Stimulated activated memory B cell treated with anti-CD40 and anti-IgM and Interleukin-4, amounts not matched to agents 10 μg/mL and 1 μg/mL and 100 μg/mL, for 72 hours (primary cell): ENCODE measurements around the gene SLC25A12.
"Not testable (repeated sequence)": the region's sequence is repeated elsewhere in the genome, so short reads cannot be mapped to it uniquely, and the experiment has no call there.

Experiments
- ATAC-seq: fragments of 150-1000 bp; cut with Tn5 transposase; 2 replicates; pipeline ENCODE4 v1.10.0; 2021
- H3K27ac Mint-ChIP-seq: one replicate; pipeline ENCODE4 v1.8.0; 2022; ENCODE audit warnings: mild to moderate bottlenecking, mixed read lengths
- H3K27me3 Mint-ChIP-seq: one replicate; pipeline ENCODE4 v1.8.0; 2022; ENCODE audit warnings: mixed read lengths
- H3K36me3 Mint-ChIP-seq: one replicate; pipeline ENCODE4 v1.8.0; 2022; ENCODE audit warnings: mixed read lengths
- H3K4me1 Mint-ChIP-seq: one replicate; pipeline ENCODE4 v1.8.0; 2022; ENCODE audit warnings: mixed read lengths
- H3K4me3 Mint-ChIP-seq: one replicate; pipeline ENCODE4 v1.8.0; 2022; ENCODE audit warnings: mild to moderate bottlenecking, moderate library complexity, mixed read lengths
- H3K9me3 Mint-ChIP-seq: one replicate; pipeline ENCODE4 v1.8.0; 2022; ENCODE audit warnings: mixed read lengths

SLC25A12 gene

DNA sequence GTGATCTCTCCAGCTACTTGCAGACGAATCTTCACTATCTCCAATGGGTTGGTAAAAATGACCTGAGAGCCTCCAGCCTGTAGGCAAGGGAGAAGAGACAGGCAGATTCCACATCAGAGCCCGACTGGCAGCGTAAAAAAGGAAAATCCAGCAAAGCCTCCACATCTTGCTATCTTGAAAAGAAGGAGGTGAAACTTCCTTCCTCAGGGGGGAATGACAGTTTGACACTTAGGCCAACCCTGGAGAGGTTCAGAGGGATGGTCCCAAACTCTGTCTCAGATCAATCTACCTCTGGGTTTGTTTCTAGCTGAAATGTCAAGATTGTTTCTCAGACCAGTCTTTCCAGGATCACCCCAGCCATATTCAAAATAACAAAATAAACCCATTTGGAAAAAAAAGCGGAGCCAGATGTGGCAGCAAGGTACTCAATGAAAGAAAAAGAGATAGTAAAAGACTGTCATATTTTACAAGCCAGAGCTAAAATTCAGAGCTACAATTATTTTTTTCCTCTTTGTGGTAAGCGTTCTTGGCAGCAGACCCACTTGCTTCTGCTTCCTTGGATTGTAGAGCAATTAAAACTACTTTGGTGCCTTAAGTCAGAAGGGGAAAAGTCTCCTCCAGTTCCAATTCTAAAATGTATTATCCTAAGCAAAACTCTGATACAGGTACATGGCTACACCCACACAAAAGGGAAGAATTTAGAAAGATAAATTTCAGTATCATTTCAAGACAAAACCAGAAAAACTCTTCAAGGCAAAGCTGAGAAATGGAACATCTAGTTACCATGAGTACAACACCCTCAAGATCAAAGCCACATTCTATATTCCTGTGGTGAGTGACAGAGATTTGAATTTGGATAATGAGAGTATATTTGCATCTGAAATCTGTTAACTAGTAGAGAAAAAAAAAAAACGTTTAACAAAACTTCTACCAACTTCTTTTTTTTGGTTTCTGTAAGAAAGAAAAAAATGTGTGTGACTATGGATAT lies 100.1 kb downstream of the SLC25A12 start:
- Mint-ChIP-seq H3K4me3 (no peak overlapping the region), H3K27me3 (no peaks in the 10 kb centered on the region), H3K27ac (no peak overlapping the region), H3K36me3 (peaks cover 58% of the 10 kb centered on the region), H3K9me3 (no peaks in the 10 kb centered on the region), H3K4me1 (no peaks in the 10 kb centered on the region)
- ATAC-seq: no peak

DNA sequence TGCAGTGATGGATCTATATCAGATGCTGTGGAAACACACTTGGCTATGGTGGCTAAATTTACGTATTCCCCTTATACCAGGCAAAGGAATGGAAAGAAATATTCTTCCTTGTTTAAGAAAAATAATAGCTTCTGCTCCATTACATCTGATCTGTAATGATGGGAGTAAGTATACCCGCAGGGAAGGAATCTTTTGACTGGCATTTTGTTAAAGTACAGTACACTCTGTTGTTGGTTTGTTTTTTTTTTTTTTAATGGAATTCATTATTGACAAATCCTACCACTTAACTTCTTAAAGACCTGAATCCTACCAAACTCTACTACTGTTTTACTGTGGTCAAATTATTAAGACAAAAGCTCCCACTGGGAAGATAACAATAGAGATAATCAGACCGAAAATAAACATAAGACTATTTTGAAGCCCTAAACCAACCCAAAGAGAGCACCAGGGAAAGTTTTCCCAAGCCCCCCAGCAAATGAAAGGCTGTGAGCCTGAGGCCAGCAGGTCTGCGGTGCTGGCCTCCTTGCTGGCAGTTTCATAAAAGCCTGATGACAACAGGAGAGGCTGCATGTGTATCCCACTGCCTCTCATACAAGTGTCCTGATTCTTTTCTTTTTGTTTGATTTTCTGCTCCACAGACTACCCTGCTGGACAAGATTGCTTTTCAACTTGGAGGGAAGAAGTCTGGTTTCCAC lies 101.0 kb downstream of the SLC25A12 start:
- no peaks in the 10 kb centered on the region for H3K27me3 Mint-ChIP-seq
- H3K36me3 Mint-ChIP-seq: peaks cover 56% of the 10 kb centered on the region
- no peak overlapping the region for H3K4me3 Mint-ChIP-seq
- H3K9me3 Mint-ChIP-seq: no peaks in the 10 kb centered on the region
- H3K4me1 Mint-ChIP-seq: no peaks in the 10 kb centered on the region
- H3K27ac Mint-ChIP-seq: no peak overlapping the region
- no peak for ATAC-seq

DNA sequence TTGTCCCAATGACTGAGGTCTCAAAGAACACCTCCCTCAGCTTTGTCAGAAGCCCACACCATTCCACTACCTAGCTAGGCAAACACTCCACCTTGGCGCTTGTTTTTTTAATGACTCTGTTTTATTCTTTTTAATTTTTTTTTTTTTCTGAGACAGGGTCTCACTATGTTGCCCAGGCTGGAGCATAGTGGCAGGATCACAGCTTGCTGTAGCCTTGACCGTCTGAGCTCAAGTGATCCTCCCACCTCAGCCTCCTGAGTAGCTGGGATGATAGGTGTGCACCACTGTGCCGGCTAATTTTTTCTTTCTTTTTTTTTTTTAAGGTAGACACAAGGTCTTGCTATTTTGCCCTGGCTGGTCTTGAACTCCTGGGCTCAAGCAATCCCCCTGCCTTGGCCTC lies 101.9 kb downstream of the SLC25A12 start:
- peaks cover 65% of the 10 kb centered on the region for H3K36me3 Mint-ChIP-seq
- no peaks in the 10 kb centered on the region for H3K27me3 Mint-ChIP-seq
- H3K27ac Mint-ChIP-seq: no peak overlapping the region
- ATAC-seq: no peak
- no peak overlapping the region for H3K4me3 Mint-ChIP-seq
- no peaks in the 10 kb centered on the region for H3K9me3 Mint-ChIP-seq
- H3K4me1 Mint-ChIP-seq: no peaks in the 10 kb centered on the region

DNA sequence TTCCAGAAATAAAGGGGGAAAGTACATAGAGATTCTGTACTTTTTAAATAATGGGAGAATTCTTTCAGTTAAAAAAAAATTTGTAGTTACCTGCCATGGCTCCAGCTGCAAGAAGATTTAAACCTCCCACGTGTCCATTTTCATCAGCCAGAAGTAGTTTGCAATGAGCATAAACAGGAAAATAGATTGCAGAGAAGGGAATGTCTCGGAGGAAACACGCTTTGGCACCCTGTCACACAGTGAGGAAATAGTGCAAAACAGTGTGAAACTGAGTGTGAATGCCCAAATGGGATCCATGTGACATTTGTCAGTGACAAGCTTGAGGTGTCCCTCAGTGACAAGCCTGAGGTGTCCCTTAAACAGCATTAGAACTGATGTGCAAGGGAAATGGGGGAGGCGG lies 102.7 kb downstream of the SLC25A12 start:
- no peaks in the 10 kb centered on the region for H3K9me3 Mint-ChIP-seq
- peaks cover 69% of the 10 kb centered on the region for H3K36me3 Mint-ChIP-seq
- no peak overlapping the region for H3K4me3 Mint-ChIP-seq
- no peak for ATAC-seq
- no peaks in the 10 kb centered on the region for H3K4me1 Mint-ChIP-seq
- no peak overlapping the region for H3K27ac Mint-ChIP-seq
- no peaks in the 10 kb centered on the region for H3K27me3 Mint-ChIP-seq

DNA sequence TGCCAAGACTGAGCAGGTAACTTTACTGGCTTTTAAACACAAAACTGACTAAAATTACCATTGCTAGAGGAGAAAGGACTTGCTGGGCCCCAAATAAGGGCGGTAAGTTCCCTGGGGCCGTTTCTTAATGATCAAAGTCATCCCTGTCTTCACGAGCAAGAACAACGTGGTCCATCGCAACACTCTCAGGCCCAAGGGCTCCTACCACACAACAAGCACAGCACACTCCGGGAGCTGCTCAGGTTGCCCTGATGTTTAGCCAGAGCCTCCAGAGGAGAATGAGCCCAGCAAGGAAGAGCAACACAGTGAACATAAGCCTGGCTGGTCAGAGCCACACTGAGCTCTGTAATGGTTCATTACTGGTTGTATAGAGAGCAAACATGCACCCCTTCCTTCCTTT lies 104.1 kb downstream of the SLC25A12 start:
- H3K27ac Mint-ChIP-seq: no peak overlapping the region
- ATAC-seq: no peak
- no peaks in the 10 kb centered on the region for H3K4me1 Mint-ChIP-seq
- no peaks in the 10 kb centered on the region for H3K9me3 Mint-ChIP-seq
- peaks cover 67% of the 10 kb centered on the region for H3K36me3 Mint-ChIP-seq
- no peaks in the 10 kb centered on the region for H3K27me3 Mint-ChIP-seq
- H3K4me3 Mint-ChIP-seq: no peak overlapping the region

DNA sequence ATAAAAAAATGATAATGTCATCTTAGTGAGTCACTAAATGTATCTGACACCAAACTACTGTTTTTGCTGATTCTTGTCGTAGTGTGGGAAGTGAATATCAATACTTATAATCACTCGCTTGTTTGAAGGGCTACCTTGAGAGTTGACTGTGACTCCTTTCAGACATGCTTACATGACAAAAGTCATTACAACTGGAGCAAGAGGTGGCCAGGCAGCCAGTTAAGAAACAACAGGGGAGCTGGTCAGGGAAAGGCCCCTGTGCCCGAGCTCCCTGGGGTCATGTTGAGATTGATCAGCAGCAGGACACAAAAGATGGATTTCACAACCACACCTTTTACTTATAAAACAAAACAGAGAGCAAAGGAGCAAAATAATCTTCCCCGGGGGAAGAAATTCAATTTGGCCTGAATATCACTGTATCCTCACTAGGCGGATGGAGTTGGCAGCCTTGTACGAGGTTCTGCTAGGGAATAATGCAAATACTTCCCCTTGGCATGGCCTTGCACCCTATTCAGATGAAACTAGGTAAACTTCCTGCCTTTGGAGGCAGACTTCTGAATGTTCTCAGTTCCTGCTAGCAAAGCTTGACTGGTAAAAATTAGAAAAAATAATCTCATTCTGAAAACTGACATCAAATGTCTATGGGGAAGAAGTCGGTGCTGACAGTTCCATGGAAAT lies 105.6 kb downstream of the SLC25A12 start:
- H3K27me3 Mint-ChIP-seq: no peaks in the 10 kb centered on the region
- no peak for ATAC-seq
- peaks cover 72% of the 10 kb centered on the region for H3K36me3 Mint-ChIP-seq
- no peaks in the 10 kb centered on the region for H3K4me1 Mint-ChIP-seq
- no peaks in the 10 kb centered on the region for H3K9me3 Mint-ChIP-seq
- no peak overlapping the region for H3K27ac Mint-ChIP-seq
- H3K4me3 Mint-ChIP-seq: no peak overlapping the region

DNA sequence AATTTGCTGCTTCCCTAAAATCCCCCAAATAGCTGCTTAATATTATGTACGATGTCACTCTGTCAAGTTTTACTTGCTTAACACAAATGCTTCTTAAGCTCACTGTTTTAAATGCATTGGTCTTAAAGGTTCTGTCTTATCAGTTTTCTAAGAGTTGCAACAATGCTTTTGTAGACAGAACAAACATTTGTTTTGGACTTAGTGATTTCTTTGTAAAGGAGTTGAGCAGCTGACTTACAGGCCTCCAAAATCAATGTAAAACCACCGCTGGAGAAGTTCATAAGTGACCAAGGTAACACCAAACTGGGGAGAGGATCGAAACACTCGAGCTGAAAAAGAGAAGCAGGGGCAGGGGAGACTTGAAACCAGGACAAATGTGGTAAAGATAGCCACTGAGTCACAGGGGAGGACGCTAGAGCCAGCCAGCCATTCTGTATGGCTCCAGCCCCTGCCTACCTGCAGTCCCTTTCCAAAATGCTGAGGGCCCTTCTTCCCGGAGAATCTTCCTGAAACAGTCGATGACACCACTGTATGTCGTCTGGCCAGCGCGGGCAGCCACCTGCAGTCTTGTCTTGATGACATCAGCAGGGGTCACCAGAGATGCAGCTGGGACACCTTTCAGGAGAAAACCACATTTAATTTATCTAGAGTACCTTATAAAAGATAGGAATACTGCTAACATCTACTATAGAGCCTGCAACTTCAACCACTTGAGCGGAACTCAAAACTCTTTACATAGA lies 106.5 kb downstream of the SLC25A12 start:
- Mint-ChIP-seq H3K27ac (no peak overlapping the region), H3K4me1 (no peaks in the 10 kb centered on the region), H3K36me3 (peaks cover 72% of the 10 kb centered on the region), H3K27me3 (no peaks in the 10 kb centered on the region), H3K9me3 (peaks cover 2% of the 10 kb centered on the region), H3K4me3 (no peak overlapping the region)
- ATAC-seq: no peak

DNA sequence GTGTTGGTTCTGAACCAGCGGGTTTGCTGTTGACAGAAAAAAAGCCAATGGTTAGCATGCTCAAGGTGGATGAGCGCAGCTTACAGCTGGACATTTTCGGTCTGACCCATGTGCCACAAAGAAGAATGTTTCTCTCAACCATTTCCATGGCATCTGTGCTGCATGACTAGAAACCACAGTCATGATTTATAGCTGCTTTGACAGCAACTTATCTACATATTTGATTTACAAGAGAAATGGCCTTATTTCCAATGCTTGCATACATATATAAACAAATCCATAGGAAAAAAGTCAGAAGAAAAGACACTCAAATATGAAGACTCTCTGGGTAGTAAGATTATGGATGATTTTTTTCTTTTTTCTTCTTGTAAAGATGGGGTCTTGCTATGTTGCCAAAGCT lies 108.6 kb downstream of the SLC25A12 start:
- Mint-ChIP-seq H3K36me3 (peaks cover 68% of the 10 kb centered on the region), H3K4me3 (no peak overlapping the region), H3K4me1 (no peaks in the 10 kb centered on the region), H3K27ac (no peak overlapping the region), H3K27me3 (no peaks in the 10 kb centered on the region), H3K9me3 (peaks cover 3% of the 10 kb centered on the region)
- ATAC-seq: no peak

DNA sequence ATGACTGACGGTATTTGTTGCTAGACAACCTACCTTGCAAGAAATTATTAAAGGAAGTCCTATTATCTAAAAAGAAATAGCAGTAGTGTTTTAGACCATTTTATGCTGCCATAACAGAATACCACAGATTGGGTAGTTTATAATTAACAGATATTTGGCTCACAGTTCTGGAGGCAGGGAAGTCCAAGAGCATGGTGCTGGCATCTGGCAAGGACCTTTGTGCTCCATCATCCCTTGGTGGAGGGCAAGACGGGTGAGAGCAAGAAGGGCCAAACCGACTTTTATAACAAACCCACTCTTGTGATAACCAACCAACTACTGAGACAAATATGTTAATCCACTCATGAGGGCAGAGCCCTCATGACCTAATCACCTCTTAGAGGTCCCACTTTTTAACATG lies 115.5 kb downstream of the SLC25A12 start:
- Mint-ChIP-seq H3K27ac (no peak overlapping the region), H3K36me3 (peaks cover 46% of the 10 kb centered on the region), H3K27me3 (no peaks in the 10 kb centered on the region), H3K9me3 (peaks cover 14% of the 10 kb centered on the region), H3K4me3 (no peak overlapping the region), H3K4me1 (no peaks in the 10 kb centered on the region)
- ATAC-seq: no peak

DNA sequence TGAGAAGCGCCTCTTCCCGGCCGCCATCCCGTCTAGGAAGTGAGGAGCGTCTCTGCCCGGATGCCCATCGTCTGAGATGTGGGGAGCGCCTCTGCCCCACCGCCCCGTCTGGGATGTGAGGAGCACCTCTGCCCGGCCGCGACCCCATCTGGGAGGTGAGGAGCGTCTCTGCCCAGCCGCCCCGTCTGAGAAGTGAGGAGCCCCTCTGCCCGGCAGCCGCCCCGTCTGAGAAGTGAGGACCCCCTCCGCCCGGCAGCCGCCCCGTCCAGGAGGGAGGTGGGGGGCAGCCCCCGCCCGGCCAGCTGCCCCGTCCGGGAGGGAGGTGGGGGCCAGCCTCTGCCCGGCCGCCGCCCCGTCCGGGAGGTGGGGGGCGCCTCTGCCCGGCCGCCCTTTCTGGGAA lies 119.5 kb downstream of the SLC25A12 start:
- peaks cover 21% of the 10 kb centered on the region for H3K9me3 Mint-ChIP-seq
- H3K36me3 Mint-ChIP-seq: peaks cover 46% of the 10 kb centered on the region
- H3K27ac Mint-ChIP-seq, H3K27me3 Mint-ChIP-seq, H3K4me3 Mint-ChIP-seq, H3K4me1 Mint-ChIP-seq, ATAC-seq: not testable (repeated sequence)

DNA sequence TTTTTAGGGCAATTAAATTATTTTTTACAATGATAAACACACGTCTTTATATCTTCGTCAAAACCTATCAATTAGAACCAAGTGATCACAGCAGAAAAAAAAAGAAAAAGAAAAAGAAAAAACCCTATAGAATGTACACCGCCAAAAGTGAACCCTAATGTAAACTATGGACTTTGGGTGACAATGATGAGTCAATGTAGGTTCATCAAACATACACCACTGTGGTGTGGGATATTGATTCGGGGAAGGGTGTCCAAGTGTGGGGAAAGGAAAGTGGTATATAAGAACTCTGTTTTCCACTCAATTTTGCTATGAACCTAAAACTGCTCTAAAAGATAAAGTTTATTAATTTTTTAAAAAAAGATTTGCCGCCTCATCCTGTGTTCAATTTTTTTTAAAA lies 121.7 kb downstream of the SLC25A12 start:
- H3K36me3 Mint-ChIP-seq: peaks cover 45% of the 10 kb centered on the region
- H3K4me1 Mint-ChIP-seq: no peaks in the 10 kb centered on the region
- no peak overlapping the region for H3K27ac Mint-ChIP-seq
- no peak for ATAC-seq
- H3K9me3 Mint-ChIP-seq: peaks cover 17% of the 10 kb centered on the region
- no peak overlapping the region for H3K4me3 Mint-ChIP-seq
- H3K27me3 Mint-ChIP-seq: no peaks in the 10 kb centered on the region

DNA sequence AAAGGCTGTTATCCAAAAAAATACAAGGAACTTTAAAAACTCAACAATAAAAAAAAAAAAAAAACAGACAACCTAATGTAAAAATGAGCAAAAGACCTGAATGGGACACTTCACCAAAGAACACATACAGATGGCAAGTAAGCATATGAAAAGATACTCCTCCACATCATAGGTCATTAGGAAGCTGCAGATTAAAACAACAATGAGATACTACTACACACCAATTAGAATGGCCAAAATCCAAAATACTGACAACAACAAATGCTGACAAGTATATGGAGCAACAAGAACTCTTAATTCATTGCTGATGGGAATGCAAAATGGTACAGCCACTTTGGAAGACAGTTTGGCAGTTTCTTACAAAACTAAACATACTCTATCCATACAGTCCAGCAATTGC lies 122.6 kb downstream of the SLC25A12 start:
- no peak for ATAC-seq
- H3K36me3 Mint-ChIP-seq: peaks cover 51% of the 10 kb centered on the region
- no peak overlapping the region for H3K4me3 Mint-ChIP-seq
- H3K9me3 Mint-ChIP-seq: peaks cover 17% of the 10 kb centered on the region
- H3K4me1 Mint-ChIP-seq: no peaks in the 10 kb centered on the region
- H3K27ac Mint-ChIP-seq: no peak overlapping the region
- H3K27me3 Mint-ChIP-seq: no peaks in the 10 kb centered on the region

DNA sequence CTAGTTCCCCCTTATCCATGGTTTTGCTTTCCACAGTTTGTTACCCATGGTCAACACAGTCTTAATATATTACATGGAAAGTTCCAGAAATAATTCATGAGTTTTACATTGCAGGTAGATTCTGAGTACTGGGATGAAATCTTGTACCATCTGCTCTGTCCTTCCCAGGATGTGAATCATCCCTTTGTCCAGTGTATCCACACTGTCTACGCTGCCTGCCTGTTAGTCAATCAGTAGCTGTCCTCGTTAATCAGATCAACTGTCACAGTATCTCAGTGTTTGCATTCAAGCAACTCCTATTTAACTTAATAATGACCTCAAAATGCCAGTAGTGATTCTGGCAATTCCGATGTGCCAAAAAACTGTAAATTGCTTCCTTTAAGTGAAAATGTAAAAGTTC lies 130.4 kb downstream of the SLC25A12 start:
- ATAC-seq: no peak
- Mint-ChIP-seq H3K4me1 (no peaks in the 10 kb centered on the region), H3K27me3 (no peaks in the 10 kb centered on the region), H3K4me3 (no peak overlapping the region), H3K9me3 (peaks cover 6% of the 10 kb centered on the region), H3K36me3 (peaks cover 54% of the 10 kb centered on the region), H3K27ac (no peak overlapping the region)

DNA sequence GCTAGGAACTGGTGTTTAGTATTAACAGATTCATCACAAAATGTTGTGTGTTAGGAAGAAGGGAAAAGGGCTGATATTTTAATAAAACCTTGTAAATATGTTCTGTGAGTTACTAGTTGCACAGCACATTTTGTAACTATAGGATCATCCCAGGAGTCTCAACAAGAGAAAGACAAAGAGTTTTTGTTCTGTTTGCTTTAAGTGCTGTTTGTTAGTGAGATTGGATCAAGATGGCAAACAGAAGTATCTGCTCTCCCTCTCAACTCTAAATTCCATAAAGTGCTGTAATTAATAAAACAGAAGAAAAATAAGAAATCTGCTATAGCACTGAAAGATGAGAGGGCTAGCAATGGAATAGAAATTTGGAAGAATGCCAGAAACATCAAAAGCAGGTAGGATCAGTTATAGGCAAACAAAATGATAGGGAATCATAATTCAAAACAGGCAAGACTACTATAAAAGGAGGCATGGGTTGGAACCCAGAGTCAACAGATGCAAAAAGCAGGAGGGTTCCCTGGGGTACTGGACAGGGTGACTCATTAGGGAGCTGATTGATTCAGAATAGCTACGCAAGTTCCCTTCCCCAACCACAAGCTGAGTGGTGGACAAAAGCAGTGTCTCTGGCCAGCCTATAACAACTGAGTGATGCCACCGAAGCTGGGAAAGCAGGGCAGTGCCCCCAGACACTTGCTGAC lies 131.0 kb downstream of the SLC25A12 start:
- Mint-ChIP-seq H3K4me1 (no peaks in the 10 kb centered on the region), H3K27ac (no peak overlapping the region), H3K36me3 (peaks cover 60% of the 10 kb centered on the region), H3K27me3 (no peaks in the 10 kb centered on the region), H3K9me3 (peaks cover 11% of the 10 kb centered on the region), H3K4me3 (no peak overlapping the region)
- ATAC-seq: no peak
